HL-60 (cell line): ENCODE data around the gene SARNP.

Experiments
- POLR2AphosphoS5 ChIP-seq: IDR thresholded peaks from 2 replicates; pipeline ENCODE4 v1.6.1; 2012; ENCODE audit warnings: low read depth
- TF ChIP-seq, protein P1 (sequence below): IDR thresholded peaks from one replicate; pipeline ENCODE4 v1.5.1; 2011; ENCODE audit warnings: low read length, control low read depth, inconsistent platforms; ENCODE audit not compliant: insufficient read depth
- TF ChIP-seq, protein P2 (sequence below): IDR thresholded peaks from 2 replicates; pipeline ENCODE4 v1.6.1; 2012; ENCODE audit warnings: low read depth; ENCODE audit not compliant: insufficient replicate concordance

DNA sequence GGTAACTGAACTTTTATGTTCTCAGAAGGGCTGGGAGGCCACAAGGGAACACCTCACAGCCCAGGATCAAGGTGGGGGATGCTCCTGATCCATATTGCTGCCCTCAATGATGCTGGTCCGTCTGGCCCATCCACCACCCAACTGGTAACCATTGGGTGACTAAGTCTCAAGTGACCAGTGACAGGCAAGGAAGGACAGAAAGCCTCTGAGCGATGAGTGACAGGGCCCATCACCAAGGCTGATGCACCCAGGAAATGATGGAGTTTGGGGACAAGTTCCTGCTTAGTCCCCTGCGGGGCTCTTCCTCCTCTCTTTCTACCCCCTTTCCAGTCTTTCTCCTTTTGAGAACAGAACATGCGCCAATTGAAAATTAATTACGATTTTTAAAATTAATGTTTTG is 27.8 kb upstream of the SARNP start:
- TF ChIP-seq, protein P1, sequence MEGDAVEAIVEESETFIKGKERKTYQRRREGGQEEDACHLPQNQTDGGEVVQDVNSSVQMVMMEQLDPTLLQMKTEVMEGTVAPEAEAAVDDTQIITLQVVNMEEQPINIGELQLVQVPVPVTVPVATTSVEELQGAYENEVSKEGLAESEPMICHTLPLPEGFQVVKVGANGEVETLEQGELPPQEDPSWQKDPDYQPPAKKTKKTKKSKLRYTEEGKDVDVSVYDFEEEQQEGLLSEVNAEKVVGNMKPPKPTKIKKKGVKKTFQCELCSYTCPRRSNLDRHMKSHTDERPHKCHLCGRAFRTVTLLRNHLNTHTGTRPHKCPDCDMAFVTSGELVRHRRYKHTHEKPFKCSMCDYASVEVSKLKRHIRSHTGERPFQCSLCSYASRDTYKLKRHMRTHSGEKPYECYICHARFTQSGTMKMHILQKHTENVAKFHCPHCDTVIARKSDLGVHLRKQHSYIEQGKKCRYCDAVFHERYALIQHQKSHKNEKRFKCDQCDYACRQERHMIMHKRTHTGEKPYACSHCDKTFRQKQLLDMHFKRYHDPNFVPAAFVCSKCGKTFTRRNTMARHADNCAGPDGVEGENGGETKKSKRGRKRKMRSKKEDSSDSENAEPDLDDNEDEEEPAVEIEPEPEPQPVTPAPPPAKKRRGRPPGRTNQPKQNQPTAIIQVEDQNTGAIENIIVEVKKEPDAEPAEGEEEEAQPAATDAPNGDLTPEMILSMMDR, result no peak
- TF ChIP-seq POLR2AphosphoS5, result no peak
- TF ChIP-seq, protein P2, sequence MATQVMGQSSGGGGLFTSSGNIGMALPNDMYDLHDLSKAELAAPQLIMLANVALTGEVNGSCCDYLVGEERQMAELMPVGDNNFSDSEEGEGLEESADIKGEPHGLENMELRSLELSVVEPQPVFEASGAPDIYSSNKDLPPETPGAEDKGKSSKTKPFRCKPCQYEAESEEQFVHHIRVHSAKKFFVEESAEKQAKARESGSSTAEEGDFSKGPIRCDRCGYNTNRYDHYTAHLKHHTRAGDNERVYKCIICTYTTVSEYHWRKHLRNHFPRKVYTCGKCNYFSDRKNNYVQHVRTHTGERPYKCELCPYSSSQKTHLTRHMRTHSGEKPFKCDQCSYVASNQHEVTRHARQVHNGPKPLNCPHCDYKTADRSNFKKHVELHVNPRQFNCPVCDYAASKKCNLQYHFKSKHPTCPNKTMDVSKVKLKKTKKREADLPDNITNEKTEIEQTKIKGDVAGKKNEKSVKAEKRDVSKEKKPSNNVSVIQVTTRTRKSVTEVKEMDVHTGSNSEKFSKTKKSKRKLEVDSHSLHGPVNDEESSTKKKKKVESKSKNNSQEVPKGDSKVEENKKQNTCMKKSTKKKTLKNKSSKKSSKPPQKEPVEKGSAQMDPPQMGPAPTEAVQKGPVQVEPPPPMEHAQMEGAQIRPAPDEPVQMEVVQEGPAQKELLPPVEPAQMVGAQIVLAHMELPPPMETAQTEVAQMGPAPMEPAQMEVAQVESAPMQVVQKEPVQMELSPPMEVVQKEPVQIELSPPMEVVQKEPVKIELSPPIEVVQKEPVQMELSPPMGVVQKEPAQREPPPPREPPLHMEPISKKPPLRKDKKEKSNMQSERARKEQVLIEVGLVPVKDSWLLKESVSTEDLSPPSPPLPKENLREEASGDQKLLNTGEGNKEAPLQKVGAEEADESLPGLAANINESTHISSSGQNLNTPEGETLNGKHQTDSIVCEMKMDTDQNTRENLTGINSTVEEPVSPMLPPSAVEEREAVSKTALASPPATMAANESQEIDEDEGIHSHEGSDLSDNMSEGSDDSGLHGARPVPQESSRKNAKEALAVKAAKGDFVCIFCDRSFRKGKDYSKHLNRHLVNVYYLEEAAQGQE, result no peak
